Effector CD8-positive, alpha-beta T cell (primary cell): Measurements from ENCODE around the gene ADAMTS8.
"Not testable (repeated sequence)": the region's sequence is repeated elsewhere in the genome, so short reads cannot be mapped to it uniquely, and the experiment has no call there.

Source experiments
- DNase-seq: peaks from one replicate; lab custom pipeline; 2025; lab: John Stamatoyannopoulos, UW

The ADAMTS8 gene

DNA sequence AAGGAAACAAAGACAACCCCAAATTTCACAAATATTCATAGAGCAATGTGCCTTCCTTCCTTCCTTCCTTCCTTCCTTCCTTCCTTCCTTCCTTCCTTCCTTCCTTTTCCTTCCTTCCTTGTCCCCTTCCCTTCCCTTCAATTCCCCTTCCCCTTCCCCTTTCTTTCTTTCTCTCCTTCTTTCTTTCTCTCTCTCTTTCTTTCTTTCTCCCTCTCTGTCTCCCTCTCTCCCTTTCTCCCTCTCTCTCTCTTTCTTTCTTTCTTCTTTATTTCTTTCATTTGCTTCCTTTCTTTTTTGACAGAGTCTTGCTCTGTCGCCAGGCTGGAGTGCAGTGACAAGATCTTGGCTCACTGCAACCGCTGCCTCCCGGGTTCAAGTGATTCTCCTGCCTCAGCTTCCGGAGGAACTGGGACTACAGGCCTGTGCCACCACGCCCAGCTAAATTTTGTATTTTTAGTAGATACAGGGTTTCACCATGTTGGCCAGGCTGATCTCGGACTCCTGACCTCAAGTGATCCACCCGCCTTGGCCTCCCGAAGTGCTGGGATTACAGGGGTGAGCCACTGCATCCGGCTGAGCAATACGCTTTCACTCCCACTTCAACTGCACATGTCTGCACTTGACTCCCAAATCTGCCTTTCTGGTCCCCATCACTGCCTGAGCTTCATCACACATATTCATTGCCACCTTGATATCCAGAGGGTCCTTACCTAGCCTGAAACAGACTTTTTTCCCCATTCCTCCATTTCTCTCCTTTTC lies 10.2 kb upstream of the ADAMTS8 start:
- DNase-seq: not testable (repeated sequence)

DNA sequence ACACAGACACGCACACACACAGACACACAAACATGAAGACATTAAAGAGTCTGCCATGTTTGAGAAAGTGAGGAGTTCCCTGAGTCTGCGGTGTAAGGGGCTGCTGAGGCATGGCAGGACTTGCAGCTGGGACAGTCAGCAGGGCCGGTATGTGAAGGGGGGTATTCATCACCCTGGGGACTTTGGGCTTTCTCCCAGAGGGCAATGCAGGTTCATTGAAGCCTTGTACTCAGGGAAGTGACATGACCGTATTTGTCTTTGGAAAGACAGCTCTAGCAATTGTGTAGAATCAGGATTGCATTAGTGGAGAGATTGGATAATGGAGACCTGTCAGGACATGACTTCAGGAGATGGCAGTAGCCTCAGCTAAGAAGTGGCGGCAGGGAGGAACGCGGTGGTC lies 9.4 kb upstream of the ADAMTS8 start:
- DNase-seq: no peak

DNA sequence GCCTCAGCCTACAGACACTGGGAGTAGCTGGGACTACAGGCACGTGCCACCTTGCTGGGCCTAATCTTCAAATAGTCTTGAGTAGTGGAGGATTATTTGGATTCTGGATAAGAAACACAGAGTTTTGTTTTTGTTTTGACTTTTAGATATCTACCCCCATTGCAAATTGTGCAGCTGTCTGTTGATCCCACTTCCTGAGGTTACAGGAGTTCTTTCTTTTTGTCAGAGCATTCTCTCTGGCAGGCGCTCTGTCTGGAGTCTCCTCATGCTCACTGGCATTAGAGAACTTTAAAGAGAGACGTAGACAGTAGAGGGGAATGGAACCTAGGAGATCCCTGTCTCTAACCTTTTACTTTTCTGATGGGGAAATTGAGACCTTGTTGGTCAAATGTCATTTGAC lies 7.8 kb upstream of the ADAMTS8 start:
- DNase-seq: no peak

DNA sequence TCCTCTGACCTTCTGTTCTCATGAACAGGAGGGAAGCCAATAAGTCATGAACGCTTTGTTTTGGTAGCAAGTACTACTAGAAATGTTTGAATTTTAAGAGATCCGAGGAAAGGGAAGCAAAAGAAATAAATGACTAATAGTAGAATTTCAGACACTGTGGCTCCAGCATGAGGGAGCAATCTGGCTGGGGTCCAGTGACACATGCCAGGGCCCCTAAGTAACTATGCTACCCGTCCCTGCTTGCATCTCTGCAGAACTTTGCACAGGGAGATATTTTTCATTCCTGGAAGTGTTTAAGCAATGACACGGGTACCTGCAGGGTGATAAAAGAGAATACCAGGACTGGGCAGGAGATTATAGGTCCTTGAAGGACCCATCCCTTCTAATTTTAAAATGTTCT lies 7.3 kb upstream of the ADAMTS8 start:
- DNase-seq: no peak

DNA sequence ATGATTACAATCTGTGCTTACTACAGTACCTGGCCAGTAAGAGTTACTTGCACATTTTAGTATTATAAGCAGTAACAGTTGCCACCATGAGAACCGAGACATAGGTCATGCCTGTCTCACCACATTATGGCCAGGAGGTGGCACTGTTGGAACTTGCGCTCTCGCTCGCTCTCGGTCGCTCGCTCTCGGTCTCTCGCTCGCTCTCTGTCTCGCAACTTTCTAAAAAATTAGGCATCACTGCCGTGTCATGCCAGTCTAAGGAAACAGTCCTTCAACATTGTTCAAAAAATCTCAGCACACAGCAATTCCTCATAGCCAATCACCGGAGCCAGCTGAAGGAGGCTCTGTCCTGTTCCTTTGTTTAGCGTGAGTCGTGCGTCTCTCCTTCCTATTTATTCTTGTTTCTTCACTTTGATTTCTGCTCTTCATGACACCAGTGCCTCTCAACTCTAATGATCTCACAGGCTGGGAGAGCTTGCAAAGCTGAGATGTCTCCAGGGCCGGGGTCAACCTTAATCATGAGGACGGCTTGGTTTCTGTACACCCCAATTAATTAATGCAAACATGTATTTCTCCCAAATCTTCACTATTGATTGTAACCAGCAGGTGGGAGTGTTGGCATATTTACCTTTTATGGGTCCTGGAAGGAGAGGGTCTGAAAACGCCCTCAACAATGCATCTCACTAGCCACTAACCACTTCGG lies 6.3 kb upstream of the ADAMTS8 start:
- peak; percentile 33 for DNase-seq

DNA sequence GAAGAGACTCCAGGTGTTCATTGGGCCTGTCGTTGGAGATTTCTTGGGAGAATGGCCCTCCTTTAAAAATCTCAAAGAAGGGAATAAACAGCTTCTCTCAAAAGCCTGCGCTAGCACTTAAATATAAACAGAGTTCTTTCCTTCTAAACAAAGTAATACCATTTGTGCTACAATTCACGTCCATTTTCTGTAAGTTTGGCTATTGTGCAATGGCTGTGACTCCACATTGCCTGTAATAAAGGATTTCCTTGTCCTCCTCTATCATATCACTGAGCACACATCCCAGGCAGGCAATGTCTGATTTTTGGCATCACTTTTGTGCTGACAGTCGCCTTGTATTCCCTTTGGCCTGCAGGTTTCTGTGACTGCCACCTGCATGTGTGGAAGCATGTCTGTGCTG lies 4.9 kb upstream of the ADAMTS8 start:
- no peak for DNase-seq

DNA sequence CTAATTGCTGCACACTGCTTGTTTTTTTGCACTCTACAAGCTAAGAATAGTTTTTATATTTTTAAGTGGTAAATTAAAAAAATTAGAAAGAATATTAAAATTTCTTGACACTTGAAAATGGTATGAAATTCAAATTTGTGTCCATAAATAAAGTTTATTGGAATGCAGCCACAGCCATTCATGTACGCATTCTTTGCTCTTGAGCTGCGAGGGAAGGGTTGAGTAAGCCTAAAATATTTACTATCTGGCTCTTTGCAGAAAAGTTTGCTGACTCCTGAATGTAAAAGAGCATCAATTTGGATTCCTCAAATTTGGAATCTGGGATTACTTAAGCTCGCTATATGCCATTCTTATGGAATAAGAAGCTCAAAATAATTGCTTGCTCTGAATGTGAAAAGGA lies 3.4 kb upstream of the ADAMTS8 start:
- no peak for DNase-seq

DNA sequence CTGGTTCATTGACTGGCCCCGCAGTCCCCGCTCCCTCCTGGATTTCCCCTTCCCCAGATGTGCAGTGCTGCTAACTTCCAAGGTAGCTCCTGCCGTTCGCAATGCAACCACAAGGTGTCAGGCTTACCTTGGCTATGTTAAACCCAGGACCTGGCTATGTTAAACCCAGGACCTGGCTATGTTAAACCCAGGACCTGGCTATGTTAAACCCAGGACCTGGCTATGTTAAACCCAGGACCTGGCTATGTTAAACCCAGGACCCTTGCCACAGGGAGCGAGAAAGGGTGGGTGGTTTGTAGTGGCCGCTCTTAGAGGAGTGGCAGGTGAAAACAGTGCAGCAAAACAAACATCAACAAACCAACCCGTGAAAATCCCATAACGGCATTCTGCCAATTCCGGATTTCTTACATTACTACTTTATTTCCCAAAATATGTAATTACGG lies 2.9 kb upstream of the ADAMTS8 start:
- peak; percentile 44 for DNase-seq

DNA sequence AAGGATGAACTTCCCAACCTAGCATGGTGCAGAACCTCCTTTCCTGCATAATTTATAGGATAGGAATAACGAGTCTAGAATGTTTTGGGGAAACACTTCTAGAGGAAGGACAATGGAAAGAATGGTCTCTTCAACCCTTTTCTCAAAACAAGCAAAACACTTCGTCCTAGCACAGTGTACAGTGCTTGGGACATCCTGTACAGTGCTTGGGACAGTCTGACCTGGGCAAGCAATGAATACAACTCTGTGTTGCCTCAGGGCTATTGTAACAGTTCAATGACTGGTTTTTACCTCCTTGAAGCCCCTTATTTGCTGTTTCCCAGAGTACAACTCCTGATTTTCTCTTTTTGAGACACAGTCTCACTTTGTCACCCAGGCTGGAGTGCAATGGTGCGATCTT lies 1.6 kb upstream of the ADAMTS8 start:
- no peak for DNase-seq

DNA sequence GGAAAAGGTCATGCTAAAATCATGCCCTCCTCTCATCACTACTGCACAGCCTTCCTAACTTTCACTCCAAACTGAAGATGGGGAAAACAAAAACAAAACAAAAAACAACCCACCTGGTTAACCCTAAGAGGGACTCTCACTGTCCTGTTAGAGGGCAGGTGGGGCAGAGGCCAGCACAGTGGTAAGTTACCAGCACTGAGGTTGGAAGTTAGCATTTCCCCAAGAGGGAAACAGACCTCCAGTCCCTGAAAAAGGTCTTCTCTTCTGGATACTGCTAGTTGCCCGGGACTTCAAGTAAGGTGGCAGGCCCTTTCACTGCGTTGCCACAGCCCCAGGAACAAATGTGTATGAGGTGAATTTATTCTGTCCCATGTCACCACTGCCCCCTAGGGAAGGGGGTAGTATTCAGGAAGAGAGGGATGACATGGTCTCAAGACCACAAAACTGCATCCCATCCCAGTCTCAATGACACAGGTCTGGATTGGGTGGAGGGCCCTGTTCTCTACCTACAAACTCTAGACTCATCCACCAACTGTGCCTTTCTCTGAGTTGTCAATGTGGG lies 792 bp upstream of the ADAMTS8 start:
- DNase-seq: no peak

DNA sequence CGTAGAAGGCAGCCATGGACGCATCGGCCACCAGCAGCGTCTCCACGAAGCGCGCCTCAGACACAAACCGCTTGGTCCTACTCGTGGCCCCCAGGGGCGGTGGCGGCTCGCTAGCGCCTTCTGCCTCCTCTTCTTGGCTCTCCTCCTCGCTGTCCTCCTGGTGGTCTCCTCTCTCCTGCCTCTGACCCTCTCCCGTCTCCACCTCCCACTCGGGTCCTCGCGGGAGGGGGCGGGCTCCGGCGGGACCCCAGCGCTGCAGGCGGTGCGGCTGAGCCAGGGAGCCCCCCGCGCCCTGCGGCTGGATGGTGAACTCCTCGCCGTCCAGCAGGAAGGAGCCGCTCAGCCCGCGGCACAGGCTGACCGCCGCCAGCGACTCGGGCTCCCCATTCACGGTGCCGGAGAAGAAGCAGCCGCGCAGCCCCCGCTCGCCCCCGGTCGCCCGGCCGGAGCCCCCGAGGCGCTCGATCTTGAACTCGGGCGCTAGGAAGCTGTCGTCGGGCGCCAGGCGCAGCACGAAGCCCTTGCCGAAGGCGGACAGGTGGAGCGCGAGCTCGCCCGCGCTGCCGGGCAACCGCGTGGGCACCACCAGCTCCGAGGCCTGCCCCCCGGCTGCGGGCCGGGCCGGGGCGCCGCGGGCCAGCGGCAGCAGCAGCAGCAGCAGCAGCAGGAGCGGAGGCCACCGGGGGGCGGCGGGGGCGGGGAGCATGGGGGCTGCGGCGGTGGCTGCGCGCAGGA lies 661 bp downstream of the ADAMTS8 start:
- DNase-seq: no peak

DNA sequence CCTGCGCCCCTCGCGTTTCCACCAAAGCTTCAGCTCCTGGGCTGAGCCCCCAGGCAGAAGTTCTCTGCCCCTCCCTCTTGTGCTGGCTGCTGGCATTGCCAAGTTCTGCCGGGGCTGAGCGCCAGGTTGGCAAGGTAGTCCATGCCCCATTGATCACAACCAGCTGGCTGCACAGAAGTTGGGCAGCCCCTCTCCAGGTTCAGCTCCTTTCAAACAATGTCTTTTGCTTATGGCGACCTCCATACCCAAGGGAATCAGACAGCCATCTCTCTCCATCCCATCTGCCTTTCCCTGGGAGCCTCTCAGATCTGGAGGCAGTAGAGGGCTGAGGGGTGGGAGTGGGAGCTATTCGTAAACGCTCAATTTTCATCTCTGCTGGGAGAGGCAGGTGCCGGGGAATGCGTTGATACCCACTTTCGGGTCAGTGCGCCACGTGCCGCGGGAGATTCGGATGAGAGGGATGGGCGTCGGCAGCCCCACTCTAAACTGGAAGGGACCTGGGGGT lies 1.5 kb downstream of the ADAMTS8 start:
- DNase-seq: no peak

DNA sequence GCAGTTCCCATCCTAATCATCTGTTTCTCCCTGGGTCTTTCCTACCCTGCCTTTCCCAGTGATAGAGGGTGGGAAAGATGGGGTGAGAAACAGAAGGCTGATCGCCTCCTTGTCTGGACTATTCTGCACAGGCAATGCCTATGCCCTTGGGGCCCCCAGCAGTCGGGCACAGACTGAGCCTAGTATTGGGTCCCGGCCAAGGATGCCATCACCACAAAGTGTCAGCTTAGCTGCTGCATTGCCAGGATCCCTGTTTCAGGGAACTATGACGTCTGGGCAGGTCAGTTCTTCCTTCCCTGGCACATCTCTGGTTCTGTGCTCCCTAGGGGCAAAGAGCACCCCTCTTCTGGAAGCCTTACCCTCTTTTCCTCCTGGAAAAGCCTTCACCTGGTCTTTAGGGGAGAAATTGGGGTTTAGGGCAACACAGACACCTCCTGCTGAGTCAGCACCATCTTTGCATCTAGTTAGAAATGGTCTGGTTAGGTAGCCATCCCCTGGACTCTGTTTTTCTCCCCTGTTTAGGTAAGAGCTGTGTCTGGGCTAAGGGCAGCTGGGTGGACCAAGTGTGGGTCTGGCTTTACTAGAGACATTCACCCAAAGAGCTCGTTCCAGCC lies 2.1 kb downstream of the ADAMTS8 start:
- no peak for DNase-seq

DNA sequence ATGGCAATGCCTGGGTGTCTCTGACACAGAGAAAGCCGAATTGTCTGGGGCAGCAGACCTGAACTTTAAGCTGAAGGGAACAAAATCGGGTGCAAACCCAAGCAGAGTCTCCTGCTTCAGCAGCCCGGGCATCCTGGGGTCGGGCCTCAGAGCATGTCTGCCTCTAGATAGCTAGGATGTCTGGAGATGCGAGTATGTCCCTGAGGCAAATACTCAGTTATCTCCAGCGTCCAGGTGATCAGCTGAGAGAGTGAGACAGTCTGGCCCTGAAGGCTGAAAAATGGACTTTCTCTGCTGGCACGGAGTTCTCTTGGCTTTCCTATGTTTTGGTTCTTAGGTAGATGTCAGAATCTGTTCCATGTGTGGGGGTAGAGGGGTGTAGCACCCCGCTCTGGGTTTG lies 3.3 kb downstream of the ADAMTS8 start:
- DNase-seq: no peak

DNA sequence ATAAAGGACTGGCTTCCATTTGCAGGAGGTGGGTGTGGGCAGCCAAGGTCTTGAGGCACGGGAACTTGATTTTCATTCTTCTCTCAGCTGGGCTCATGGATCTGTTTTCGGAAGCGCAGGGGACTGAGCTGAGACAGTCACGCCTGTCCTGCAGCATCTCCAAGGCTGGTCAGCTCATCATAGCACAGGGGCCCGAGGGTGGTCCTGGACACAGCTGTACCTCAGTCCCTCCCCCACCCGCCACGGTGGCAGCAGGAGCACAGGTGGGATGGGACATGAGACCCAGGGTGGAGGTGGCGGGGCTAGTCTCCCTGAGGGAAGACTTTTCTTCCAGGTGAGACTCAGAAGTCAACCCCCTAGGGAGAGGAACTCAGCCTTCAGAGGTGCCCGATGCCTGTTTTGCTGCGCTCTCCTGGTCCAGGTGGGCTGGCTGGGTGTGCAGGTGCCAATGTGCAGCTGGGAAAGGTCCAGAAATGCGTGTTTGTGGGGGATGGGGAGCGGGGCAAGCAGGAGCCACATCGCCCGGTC lies 3.7 kb downstream of the ADAMTS8 start:
- no peak for DNase-seq

DNA sequence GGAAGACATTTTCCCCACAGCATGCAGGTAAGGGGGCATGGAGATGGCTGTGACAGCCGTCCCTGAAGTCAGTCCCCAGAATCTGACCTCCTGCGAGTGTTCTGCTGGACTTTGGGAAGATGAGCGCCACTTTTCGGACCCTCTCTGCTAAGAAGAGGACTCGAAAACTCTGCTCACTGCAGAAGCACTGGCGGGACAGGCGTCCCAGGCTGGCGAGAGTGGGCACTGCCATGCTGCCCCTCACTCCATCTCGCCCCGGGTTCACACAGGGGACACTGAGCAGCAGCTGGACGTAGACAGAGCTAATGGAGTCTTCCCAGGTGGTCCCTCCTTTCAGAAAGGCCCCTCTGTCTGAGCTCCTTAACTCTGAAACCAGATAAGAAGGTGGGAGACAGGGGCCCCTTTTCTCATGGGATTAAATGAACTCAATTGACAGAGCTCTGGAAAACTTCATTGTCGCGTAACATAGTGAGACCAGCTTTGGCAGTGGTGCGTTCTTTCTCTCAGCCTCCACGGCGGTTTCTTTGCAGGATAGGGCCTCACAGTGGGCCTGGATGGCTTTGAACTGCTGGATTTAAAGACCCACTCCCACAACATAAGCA lies 4.8 kb downstream of the ADAMTS8 start:
- no peak for DNase-seq

DNA sequence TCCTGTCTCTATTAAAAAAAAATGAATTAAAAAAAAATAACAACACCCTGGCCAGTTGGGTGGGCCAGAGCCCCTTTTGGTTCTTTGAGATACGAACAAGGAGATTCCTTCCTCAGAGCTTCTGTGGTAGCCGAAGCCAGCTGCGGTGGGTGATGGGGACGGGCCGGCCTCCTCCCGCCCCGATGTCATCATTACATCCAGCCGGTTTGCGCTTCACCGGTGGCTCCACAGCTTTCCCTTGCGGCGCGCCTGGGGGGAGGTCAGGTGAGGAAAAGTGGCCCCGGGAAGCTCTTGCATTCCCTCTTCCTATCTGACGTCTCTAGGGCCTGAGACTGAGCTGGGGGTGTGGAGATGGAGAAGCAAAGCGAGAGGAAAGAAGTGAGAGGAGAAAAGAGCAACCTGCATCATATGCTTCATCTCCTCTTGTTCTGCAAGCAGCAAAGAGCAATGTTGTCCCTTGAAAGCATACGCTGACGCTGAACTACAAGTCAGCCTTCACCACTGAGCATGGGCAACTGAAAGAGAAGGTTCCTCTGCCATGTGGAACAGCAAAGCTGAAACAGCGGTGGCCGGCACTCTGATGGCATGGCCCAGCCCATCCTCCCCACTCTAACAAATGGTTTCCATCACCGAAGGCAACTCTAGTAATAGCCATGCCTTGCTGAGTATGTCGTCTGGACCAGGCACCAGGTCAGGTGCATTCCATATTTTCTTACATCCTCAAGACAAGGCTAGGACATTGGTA lies 6.0 kb downstream of the ADAMTS8 start:
- DNase-seq: no peak

DNA sequence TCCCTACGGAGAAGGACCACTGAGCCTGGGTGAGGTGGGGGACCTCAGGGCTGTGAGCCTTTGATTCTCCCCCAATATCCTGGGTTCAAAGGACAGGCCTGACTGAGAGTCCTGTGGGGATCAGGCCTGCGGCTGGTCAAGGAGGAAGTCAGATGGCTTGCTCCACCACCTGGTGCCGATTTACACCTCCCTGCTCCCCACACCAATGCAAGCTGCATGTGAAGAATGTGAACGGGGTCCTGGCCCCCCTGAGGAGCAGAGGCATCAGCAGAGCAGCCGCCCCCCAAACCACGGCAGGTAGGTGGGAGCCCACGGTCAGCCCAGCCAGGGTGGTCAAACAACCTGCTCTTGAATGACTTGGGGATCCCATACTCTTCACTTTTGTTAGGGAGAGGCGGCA lies 6.7 kb downstream of the ADAMTS8 start:
- no peak for DNase-seq

DNA sequence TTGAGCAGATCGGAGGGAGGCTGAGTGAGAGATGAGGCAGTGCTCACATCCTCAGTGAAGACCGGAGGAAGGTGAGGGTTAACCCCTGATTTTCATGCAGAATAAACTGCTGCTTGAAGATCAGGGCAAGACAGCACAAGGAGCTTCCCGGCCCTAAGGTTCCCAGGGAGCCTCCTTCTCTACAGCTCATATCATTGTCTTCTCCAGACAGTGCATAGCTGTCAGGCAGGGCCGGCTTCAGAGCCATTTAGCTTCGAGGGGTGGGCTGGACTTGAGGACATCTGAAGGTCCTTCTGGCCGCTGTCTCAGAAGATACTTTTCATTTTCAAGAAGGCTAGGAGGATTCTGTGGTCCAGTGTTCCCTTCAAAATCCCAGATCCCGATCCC lies 7.2 kb downstream of the ADAMTS8 start:
- no peak for DNase-seq

DNA sequence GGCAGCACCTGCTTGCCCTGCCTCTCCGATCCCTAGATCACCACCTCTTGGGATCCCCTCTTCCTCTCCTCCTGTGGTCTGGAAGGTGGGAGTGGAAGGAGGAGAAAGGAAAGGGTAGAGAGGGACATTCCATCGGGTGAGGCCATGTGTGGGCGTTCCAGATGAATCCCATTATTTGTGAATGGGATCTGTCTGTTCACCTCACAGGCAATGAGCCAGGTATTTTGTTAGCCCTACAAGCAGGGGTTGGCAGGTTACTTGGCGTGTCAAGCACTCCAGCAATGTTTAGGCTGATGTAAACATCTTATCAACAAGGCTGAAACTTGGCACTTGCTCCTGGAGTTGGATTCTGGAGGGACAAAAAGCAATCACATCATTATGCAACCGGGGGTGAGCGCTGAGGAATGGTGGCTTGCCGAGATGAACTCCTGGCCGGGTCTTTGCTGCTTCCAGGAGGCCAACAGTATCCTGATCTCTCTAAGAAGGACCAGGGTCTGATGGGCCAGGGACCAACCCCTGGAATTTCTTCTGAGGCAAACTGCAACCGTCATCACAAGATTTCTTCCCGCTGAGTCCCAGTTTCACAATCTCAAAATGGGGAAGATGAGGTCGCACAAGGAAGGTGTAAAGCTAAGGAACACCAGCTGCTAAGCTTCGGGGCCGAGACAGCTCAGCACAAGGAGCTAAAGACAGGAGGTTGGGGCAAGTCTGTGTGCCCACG lies 7.8 kb downstream of the ADAMTS8 start:
- no peak for DNase-seq
